ENCODE results near the gene CREB3L1. TPM values are rescaled to one million over a fixed set of nuclear protein-coding genes. Genes with fewer than 3 reads are reported as not detected.

The CREB3L1 gene
- total RNA-seq, 1 experiment from 2014 or later, result 3.3 TPM

DNA sequence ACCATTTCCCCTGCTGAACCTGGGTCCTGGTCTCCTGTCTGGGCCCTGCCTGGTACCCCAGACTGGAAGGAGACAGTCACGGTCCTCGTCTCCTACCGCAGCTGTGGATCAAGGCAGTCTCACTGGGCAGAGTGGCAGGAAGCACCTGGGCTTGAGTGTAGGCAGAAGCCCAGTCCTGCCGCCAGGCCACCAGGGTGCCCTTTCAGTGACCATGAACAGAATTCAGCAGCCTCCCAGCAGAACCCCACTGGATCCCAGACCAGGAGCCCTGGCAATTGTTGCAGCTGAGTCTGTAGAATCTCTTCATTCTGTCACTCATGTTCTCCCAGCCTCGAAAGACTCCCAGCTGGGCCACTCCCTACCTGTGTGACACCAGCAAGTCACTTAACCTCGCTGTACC lies 25.5 kb upstream of the CREB3L1 start:
- Histone ChIP-seq H3K27me3 (ENCODE audit: insufficient read depth, low read length) (no peaks in the 10 kb centered on the region), H2BK20ac (ENCODE audit: low read depth, low read length, poor library complexity, severe bottlenecking) (no peak overlapping the region), H3K14ac (ENCODE audit: insufficient read depth, low read length) (no peak overlapping the region), H4K8ac (replicated peaks; ENCODE audit: insufficient read length, low read depth, low read length) (no peak overlapping the region), H3K9ac (ENCODE audit: extremely low read depth, insufficient read length, low read length) (no peak overlapping the region), H3K18ac (ENCODE audit: insufficient read length, low read depth, low read length) (no peak overlapping the region), H4K5ac (ENCODE audit: insufficient read length, low read depth, low read length) (no peak overlapping the region), H4K20me1 (ENCODE audit: control insufficient read depth, insufficient read depth, insufficient read length) (no peaks in the 10 kb centered on the region), H3K56ac (ENCODE audit: insufficient read length, low read depth, low read length) (no peak overlapping the region), H3K4me1 (ENCODE audit: insufficient read depth, low read length) (peaks cover 3% of the 10 kb centered on the region), H4K91ac (ENCODE audit: insufficient read length, low read depth, low read length) (no peak overlapping the region), H3K9me3 (ENCODE audit: control insufficient read depth, low read depth, low read length) (no peaks in the 10 kb centered on the region), H2BK15ac (ENCODE audit: low read depth, low read length) (no peak overlapping the region), H3K23me2 (ENCODE audit: insufficient read length, low read depth, low read length, poor library complexity, severe bottlenecking) (no peaks in the 10 kb centered on the region), H3K79me2 (ENCODE audit: insufficient read depth, low read length) (no peaks in the 10 kb centered on the region), H3K79me1 (ENCODE audit: insufficient read depth, low read depth, low read length, poor library complexity, severe bottlenecking) (no peaks in the 10 kb centered on the region), H2AK5ac (ENCODE audit: insufficient read length, low read length) (no peak overlapping the region), H3K4me2 (ENCODE audit: insufficient read depth, insufficient read length, low read length) (no peak overlapping the region), H3K27ac (ENCODE audit: insufficient read length, low read depth, low read length) (no peak overlapping the region), H2BK12ac (ENCODE audit: insufficient read length, low read depth, low read length) (no peak overlapping the region), H3K4ac (ENCODE audit: low read depth, low read length) (no peak overlapping the region), H2AFZ (ENCODE audit: low read length) (no peak overlapping the region), H3K23ac (ENCODE audit: insufficient read length, low read depth, low read length) (no peak overlapping the region), H2BK5ac (ENCODE audit: insufficient read length, low read length) (no peak overlapping the region), H2BK120ac (ENCODE audit: low read depth, low read length, poor library complexity, severe bottlenecking) (no peak overlapping the region), H3T11ph (ENCODE audit: low read length) (no peak overlapping the region)
- peak; percentile 23 for DNase-seq
- H3K9me3 Mint-ChIP-seq, result no peaks in the 10 kb centered on the region; a peak in 1 of 5 replicates
- H3K4me3 Mint-ChIP-seq, result no peak overlapping the region
- WGBS (ENCODE audit: extremely low coverage, insufficient read length, low lambda C conversion rate), result no CpG with 5 or more reads among the region's 6 CpGs
- H3K36me3 Mint-ChIP-seq (ENCODE audit: insufficient read depth in 1 of 3, low read depth in 3 of 3), result no peaks in the 10 kb centered on the region
- TF ChIP-seq, protein P1, sequence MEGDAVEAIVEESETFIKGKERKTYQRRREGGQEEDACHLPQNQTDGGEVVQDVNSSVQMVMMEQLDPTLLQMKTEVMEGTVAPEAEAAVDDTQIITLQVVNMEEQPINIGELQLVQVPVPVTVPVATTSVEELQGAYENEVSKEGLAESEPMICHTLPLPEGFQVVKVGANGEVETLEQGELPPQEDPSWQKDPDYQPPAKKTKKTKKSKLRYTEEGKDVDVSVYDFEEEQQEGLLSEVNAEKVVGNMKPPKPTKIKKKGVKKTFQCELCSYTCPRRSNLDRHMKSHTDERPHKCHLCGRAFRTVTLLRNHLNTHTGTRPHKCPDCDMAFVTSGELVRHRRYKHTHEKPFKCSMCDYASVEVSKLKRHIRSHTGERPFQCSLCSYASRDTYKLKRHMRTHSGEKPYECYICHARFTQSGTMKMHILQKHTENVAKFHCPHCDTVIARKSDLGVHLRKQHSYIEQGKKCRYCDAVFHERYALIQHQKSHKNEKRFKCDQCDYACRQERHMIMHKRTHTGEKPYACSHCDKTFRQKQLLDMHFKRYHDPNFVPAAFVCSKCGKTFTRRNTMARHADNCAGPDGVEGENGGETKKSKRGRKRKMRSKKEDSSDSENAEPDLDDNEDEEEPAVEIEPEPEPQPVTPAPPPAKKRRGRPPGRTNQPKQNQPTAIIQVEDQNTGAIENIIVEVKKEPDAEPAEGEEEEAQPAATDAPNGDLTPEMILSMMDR (conservative IDR thresholded peaks at IDR 0.05), result no peak
- peaks cover 27 to 30% of the 10 kb centered on the region in 2 experiments for H3K4me1 Mint-ChIP-seq
- H3K27me3 Mint-ChIP-seq (ENCODE audit: low read depth), result peaks cover 5% of the 10 kb centered on the region
- H3K27ac Mint-ChIP-seq, result peak overlapping the region in 1 of 3 experiments; percentile 33; a peak in 1 of 7 replicates
